OCI-LY1 (cell line): ENCODE data around the gene DONSON.

Source experiments
- H2AFZ ChIP-seq: fragments of 200-600 bp; sonication (generic), shearing (Covaris generic); 2 replicates; pipeline ENCODE4 v1.6.0; 2014; ENCODE audit warnings: antibody characterized with exemption, mild to moderate bottlenecking, low read length
- H3F3A ChIP-seq: fragments of 200-600 bp; sonication (generic), shearing (Covaris generic); 2 replicates; pipeline ENCODE4 v1.6.0; 2014; ENCODE audit warnings: mild to moderate bottlenecking, antibody characterized with exemption, low read length, moderate library complexity; ENCODE audit not compliant: insufficient read depth
- H3K27ac ChIP-seq: fragments of 200-600 bp; sonication (generic); 2 replicates; pipeline ENCODE4 v1.5.1; 2014; ENCODE audit warnings: low read length, mixed run types, mild to moderate bottlenecking, low read depth; ENCODE audit not compliant: poor library complexity, severe bottlenecking
- H3K27me3 ChIP-seq: fragments of 200-600 bp; sonication (generic); 2 replicates; pipeline ENCODE4 v1.6.0; 2014; ENCODE audit warnings: antibody characterized with exemption, mild to moderate bottlenecking, low read length, moderate library complexity; ENCODE audit not compliant: insufficient read depth
- H3K36me3 ChIP-seq: fragments of 200-600 bp; sonication (generic); 2 replicates; pipeline ENCODE4 v1.6.1; 2014; ENCODE audit warnings: mild to moderate bottlenecking, antibody characterized with exemption, low read length, moderate library complexity, mixed read lengths; ENCODE audit not compliant: insufficient read depth
- H3K4me1 ChIP-seq: fragments of 200-600 bp; sonication (generic); 2 replicates; pipeline ENCODE4 v1.5.1; 2014; ENCODE audit warnings: mild to moderate bottlenecking, low read length, moderate library complexity; ENCODE audit not compliant: insufficient read depth, severe bottlenecking
- H3K4me2 ChIP-seq: fragments of 200-600 bp; sonication (generic), shearing (Covaris generic); 2 replicates; pipeline ENCODE4 v1.6.1; 2014; ENCODE audit warnings: low read length
- H3K4me3 ChIP-seq: fragments of 200-600 bp; sonication (generic); 2 replicates; pipeline ENCODE4 v1.5.1; 2014; ENCODE audit warnings: low read length, low read depth, mild to moderate bottlenecking, mixed read lengths; ENCODE audit not compliant: poor library complexity, severe bottlenecking
- H3K79me2 ChIP-seq: fragments of 200-600 bp; shearing (Covaris generic); 2 replicates; pipeline ENCODE4 v1.6.1; 2016; ENCODE audit warnings: mixed run types, low read length, mixed read lengths; ENCODE audit not compliant: insufficient read depth
- H3K9ac ChIP-seq: fragments of 200-600 bp; sonication (generic), shearing (Covaris generic); 2 replicates; pipeline ENCODE4 v1.6.1; 2014; ENCODE audit warnings: mild to moderate bottlenecking, low read length, mixed read lengths
- H3K9me2 ChIP-seq: fragments of 200-600 bp; sonication (generic), shearing (Covaris generic); 2 replicates; pipeline ENCODE4 v1.6.1; 2014; ENCODE audit warnings: low read depth, mild to moderate bottlenecking, low read length, mixed read lengths
- H3K9me3 ChIP-seq: fragments of 200-600 bp; shearing (Covaris generic); 2 replicates; pipeline ENCODE4 v1.6.1; 2014; ENCODE audit warnings: low read length, mixed read lengths
- H4K20me1 ChIP-seq: fragments of 200-600 bp; sonication (generic), shearing (Covaris generic); 2 replicates; pipeline ENCODE4 v1.6.0; 2016; ENCODE audit warnings: mild to moderate bottlenecking, low read length; ENCODE audit not compliant: insufficient read depth
- EZH2 ChIP-seq: fragments of 200-600 bp; sonication (generic), shearing (Covaris generic); IDR thresholded peaks from 2 replicates; pipeline ENCODE4 v1.8.0; 2017; ENCODE audit warnings: borderline replicate concordance, mixed run types, mild to moderate bottlenecking, antibody characterized with exemption, low read length, moderate library complexity, mixed read lengths
- TF ChIP-seq, protein P1 (sequence below): fragments of 200-600 bp; sonication (generic), shearing (Covaris generic); IDR thresholded peaks from 2 replicates; pipeline ENCODE4 v1.5.1; 2017; ENCODE audit warnings: mild to moderate bottlenecking, antibody characterized with exemption, low read length, moderate library complexity, mixed read lengths

The DONSON gene

GRCh38 chr21:33568448-33568847 lies 20.0 kb downstream of the DONSON start:
- Histone ChIP-seq H2AFZ (no peak overlapping the region), H3K4me3 (no peak overlapping the region), H3F3A (peaks cover 4% of the 10 kb centered on the region), H3K9me2 (no peaks in the 10 kb centered on the region), H3K4me1 (no peaks in the 10 kb centered on the region), H3K9me3 (no peaks in the 10 kb centered on the region), H3K36me3 (peaks cover 87% of the 10 kb centered on the region), H3K79me2 (no peaks in the 10 kb centered on the region; the same call in 1 of the 2 replicates), H3K27me3 (no peaks in the 10 kb centered on the region), H3K27ac (no peak overlapping the region), H3K9ac (no peak overlapping the region), H3K4me2 (no peak overlapping the region), H4K20me1 (no peaks in the 10 kb centered on the region)
- TF ChIP-seq, protein P1, sequence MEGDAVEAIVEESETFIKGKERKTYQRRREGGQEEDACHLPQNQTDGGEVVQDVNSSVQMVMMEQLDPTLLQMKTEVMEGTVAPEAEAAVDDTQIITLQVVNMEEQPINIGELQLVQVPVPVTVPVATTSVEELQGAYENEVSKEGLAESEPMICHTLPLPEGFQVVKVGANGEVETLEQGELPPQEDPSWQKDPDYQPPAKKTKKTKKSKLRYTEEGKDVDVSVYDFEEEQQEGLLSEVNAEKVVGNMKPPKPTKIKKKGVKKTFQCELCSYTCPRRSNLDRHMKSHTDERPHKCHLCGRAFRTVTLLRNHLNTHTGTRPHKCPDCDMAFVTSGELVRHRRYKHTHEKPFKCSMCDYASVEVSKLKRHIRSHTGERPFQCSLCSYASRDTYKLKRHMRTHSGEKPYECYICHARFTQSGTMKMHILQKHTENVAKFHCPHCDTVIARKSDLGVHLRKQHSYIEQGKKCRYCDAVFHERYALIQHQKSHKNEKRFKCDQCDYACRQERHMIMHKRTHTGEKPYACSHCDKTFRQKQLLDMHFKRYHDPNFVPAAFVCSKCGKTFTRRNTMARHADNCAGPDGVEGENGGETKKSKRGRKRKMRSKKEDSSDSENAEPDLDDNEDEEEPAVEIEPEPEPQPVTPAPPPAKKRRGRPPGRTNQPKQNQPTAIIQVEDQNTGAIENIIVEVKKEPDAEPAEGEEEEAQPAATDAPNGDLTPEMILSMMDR = no peak
- TF ChIP-seq EZH2 = no peak

- peaks cover 4% of the 10 kb centered on the region for H3F3A ChIP-seq
- no peaks in the 10 kb centered on the region for H3K4me1 ChIP-seq
- TF ChIP-seq, protein P1 = no peak
- TF ChIP-seq EZH2 = no peak
- H4K20me1 ChIP-seq = no peaks in the 10 kb centered on the region
- no peaks in the 10 kb centered on the region; the same call in 1 of the 2 replicates for H3K79me2 ChIP-seq
- no peak overlapping the region for H3K9ac ChIP-seq
- H3K36me3 ChIP-seq = peaks cover 87% of the 10 kb centered on the region
- H3K27ac ChIP-seq = no peak overlapping the region
- no peak overlapping the region for H3K4me3 ChIP-seq
- H3K4me2 ChIP-seq = no peak overlapping the region
- no peaks in the 10 kb centered on the region for H3K9me3 ChIP-seq
- no peak overlapping the region for H2AFZ ChIP-seq
- no peaks in the 10 kb centered on the region for H3K27me3 ChIP-seq
- no peaks in the 10 kb centered on the region for H3K9me2 ChIP-seq
Measured at GRCh38 chr21:33567914-33568313, 20.6 kb downstream of the DONSON start.

DNA sequence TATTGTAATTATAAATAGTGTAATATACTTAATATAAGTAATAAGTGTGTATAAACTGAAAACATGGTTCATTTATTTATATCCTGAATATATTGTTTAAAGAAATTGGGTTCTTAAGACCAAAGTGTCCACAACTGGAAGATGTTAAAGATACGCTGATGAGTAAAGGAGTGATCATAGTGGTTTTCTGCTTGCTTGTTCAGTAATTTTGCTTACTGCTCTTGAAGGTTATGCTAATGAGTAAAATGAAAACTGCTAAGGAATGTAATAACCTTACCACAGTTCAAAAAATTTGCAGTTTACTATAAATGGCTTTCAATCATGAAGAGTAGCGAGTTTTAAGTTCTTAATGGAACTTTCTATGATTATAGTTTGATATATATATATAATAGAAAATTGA lies 22.0 kb downstream of the DONSON start:
- Histone ChIP-seq H4K20me1 (no peaks in the 10 kb centered on the region), H3K9ac (no peak overlapping the region), H3K9me3 (no peaks in the 10 kb centered on the region), H3K4me3 (no peak overlapping the region), H2AFZ (no peak overlapping the region), H3K4me1 (no peaks in the 10 kb centered on the region), H3K27ac (no peak overlapping the region), H3K4me2 (no peak overlapping the region), H3F3A (peaks cover 4% of the 10 kb centered on the region), H3K9me2 (no peaks in the 10 kb centered on the region), H3K79me2 (peaks cover 9% of the 10 kb centered on the region; the same call in 1 of the 2 replicates), H3K36me3 (peaks cover 87% of the 10 kb centered on the region), H3K27me3 (no peaks in the 10 kb centered on the region)
- TF ChIP-seq, protein P1 = no peak
- TF ChIP-seq EZH2 = no peak
